ENCODE data around the gene RIMBP2.
"Not testable (repeated sequence)": the region's sequence is repeated elsewhere in the genome, so short reads cannot be mapped to it uniquely, and the experiment has no call there.

Gene RIMBP2

GRCh38 chr12:130650131-130650530, 66.0 kb downstream of the RIMBP2 start:
- no peak for DNase-seq

DNA sequence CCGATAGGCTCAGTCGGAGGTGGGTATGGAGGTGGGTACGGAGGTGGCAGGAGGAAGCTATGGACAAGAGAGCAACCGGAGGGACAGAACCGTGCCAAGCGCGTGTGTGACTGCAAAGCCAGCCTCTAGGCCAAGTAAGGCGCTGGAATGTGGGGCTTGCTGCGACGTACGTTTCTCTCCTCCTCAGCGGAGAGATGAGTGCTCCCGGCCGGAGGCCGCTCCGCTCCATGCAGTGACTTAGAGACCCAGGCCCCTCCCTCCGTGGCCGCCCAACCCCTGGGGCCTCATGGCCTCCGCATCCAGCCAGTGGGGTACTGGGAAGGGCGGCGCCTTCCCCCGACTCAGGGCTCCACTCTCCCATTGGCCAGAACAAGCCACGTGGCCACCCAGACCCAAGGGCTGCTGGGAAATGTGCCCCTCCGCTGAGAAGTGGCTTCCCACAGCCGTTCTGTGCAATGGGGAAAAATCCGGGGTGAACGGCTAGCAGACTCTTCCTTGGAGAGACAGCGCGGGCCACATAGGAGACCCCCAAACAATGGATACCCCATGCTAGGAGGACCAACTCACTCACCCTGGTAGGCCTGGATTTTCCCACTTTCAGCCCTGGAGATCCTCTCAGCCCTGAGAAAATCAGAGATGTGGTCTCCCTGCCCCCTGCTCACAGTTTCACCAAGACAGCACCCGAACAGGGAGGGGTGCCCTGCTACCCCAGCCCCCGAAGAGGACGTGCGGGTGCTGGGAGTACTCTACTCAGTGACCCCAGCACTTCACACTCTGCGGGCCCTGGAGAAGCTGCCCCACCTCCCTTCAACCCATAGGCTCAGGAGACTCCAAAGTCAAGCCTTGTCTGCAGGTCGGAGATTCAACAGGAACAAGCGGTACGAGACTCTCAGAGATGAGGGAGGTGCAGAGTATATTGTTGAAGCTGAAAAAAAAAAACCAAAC, 66.7 kb downstream of the RIMBP2 start:
- no peak for DNase-seq

GRCh38 chr12:130647814-130648213, 68.3 kb downstream of the RIMBP2 start:
- DNase-seq, result no peak

DNA sequence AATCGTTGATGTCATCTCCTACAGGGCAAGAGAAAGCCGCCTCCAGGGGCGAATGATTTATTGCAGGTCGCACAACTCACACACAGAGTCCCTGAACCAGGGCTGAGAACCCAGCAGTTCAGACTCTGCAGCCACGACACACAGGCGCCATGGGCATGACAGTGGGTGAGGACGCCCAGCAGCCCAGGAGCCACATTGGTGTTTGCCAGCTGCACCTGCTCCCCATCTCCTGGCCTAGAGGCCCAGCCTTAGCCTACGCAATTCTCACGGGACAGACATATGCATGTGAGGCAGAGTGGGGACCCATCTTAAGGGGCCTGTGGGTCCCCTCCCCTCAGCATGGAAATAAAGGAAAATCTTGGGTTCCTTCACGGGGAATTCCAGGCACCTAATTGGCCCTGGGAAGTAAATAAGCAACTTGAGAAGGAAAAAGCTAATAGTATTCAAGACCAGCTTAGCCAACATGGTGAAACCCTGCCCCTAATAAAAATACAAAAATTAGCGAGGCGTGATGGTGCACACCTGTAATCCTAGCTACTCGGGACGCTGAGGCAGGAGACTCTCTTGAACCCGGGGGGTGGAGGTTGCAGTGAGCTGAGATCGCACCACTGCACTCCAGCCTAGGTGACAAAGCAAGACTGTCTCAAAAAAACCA, 69.3 kb downstream of the RIMBP2 start:
- DNase-seq, result no peak

- DNase-seq, result not testable (repeated sequence)
Measured at GRCh38 chr12:130646191-130646590, 69.9 kb downstream of the RIMBP2 start.

- no peak for DNase-seq
Measured at GRCh38 chr12:130645751-130646150, 70.3 kb downstream of the RIMBP2 start.

DNA sequence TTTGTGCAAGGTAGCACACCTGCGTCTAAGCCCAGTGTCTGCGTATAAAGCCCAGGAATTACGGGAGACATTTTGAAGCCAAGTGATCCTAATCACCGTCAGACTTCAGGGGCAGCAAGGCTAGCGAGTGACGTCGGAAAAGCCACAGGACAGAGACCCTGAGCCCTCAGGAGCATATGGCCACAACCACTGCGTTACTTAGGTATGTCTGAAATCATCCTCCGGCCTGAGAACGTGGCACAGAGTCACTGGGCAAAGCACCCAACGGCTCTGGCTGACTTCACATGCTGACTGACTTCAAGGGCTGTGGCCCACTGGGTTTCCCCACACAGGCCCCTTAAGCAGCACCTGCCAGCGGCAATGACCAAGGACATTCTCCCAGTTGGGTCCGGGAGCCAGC, 71.5 kb downstream of the RIMBP2 start:
- no peak for DNase-seq

DNA sequence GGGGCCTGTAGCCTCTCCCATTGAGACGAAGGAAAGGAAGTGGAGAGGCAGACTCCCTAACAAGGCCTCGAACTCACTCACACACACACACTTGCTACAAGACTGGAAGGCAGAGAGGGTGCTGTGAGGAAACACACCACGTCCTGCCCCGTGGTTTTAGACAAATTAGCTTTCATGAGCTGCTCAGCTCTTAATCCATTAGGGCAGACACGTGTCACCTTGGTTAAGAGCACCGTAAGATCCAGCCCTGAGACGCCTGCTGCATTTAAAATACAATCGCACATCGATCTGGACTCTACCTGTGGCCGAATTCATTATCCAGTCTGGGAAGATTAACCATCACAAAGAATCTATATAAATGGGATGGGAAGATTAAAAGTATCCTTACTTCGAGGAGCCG, 72.0 kb downstream of the RIMBP2 start:
- DNase-seq, result no peak

DNA sequence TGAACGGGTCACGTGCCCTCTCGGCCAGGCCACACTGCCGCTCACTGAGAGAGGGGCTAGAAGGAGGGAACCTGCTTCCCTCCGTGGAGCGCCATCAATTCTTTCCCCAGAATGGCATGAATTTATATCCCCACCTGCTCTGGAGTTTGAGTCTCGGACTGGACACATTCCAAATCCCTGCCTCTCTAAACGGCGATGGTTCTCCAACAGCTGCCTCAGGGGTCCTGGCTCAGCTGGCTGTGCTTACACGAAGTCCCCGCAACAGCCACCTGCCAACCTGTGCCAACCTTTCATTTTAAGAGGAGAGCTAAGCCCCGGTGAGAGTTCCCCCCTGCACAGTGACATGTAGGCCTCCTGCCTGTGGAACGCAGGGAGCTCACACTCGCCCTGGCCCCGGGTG, 73.2 kb downstream of the RIMBP2 start:
- DNase-seq, result no peak

DNA sequence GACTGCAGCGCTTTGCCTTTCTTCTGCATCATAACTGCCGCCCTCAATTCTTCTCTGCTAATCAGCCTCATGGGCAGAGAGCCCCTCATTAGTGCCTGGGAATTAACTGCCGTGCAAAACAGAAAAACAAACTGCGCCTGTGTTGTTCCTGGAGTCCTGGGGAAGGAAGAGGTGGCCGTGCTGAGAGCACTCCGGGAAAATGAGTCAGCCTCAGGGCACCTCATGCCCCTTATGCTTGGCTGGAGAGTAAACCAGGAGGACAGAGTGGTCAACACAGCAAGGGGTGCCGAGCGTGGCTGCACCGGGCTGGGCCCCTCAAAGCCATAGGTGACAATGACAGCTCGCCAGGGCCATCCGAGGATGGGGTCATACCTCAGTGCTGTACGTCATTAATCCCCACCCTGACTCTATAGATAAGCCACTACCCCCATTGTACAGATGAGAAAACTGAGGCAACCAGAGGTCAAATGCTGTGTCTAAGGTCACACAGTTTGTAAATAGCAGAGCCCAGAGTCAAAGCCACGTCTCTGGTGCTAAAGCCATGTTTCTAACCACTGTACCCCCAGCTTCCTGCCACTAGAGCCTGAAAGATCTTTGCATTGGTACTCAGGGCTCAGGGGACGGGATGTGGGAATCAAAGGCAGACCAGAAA, 74.4 kb downstream of the RIMBP2 start:
- no peak for DNase-seq

GRCh38 chr12:130640901-130641300, 75.2 kb downstream of the RIMBP2 start:
- DNase-seq, result no peak

- no peak for DNase-seq
Measured at GRCh38 chr12:130640496-130640895, 75.6 kb downstream of the RIMBP2 start.

GRCh38 chr12:130639476-130640424, 76.3 kb downstream of the RIMBP2 start:
- no peak for DNase-seq

DNA sequence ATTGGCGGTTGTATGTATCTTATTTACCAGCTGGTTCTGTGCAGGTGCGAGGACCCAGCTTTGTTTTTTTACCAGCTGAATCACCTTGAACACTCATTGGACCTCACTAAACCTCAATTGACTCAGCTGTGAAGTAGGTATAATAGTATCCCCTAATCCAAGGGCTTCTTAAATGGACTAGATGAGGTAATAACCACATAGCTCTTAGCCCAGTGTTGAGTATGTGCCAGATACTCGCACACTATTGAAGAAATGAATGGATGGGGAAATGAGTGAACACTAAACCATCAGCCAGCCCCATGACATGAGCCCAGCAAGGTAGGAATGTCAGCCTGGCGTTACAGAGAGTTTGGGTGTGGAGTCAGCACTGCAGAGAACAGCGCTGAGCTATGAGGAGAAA, 79.7 kb downstream of the RIMBP2 start:
- no peak for DNase-seq

- DNase-seq, result no peak
Measured at GRCh38 chr12:130634866-130635265, 81.2 kb downstream of the RIMBP2 start.

DNA sequence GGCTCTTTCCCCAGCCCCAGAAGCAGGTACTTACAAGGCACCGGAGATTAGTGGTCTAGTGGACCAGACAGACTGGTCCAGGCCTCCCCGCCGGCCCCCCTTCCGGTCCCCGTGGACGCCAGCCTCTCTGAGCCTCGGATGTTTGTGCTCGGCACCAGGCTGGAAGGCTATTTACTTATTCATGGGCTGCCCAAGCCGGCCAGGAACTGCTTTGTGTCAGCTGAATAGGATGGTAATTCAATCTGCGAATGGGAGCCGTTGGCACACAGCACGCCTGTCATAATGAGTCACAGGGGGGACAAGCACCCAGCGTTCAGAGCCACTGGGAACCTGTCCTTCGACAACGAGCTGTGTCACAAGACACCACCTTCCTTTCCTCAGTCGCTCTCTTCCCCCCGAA, 82.3 kb downstream of the RIMBP2 start:
- DNase-seq, result peak; percentile 32

DNA sequence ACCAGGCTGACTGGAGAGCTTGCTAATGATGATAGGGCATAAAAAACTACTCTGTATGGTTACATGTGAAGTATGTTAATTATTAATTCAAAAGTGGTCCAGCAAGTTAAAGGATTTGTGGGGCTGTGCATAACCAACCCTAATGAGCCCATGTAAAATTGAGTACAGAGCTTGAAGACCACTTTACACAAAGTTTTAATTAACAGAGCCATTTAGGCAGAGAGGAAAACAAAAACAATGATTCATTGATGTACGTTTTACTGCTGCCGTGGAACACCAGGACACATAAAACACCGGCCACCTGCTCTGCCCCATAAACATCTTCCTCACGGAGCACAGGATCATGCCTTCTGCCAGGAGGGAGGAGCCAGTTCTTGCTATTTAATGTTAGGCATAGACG, 83.5 kb downstream of the RIMBP2 start:
- DNase-seq, result no peak

GRCh38 chr12:130628304-130628703, 87.8 kb downstream of the RIMBP2 start:
- no peak for DNase-seq

DNA sequence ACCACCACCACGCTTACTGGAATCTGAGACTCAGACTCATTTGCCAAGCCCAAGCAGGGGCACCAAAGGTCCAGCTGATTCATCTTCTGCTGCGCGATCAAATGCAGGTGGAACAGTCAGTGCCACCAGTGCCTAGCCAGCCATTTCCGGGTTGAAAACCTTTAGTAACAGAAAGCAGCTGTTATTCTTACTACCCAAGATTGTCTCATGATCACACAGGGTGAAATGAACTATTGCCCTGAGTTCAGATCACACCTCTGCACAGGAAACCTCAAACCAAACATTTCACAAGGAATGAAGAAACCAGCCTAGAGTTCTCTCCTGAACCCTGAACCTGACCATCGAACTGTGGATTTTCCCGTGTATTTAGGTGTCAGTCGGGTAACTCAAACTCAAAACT, 88.9 kb downstream of the RIMBP2 start:
- no peak for DNase-seq

- DNase-seq, result no peak
Measured at GRCh38 chr12:130626601-130627000, 89.5 kb downstream of the RIMBP2 start.

DNA sequence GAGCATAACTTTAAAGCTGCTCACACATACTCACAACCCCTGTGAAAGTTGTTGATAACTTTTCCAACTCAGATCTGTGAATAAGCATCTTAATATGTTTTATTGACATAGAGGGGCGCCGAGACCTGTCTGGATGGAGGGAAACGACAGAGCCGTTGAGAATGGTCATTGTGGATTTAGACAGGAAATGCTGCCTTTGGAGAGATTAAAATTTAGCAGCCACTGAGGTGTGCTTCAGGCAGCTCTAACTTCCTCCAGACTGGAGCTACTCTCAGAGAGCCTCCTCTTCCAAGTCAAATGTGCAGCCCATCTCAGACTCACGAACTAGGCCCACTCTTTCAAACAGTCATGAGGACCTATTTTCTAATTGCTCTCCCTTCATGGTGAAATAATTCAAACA, 90.9 kb downstream of the RIMBP2 start:
- no peak for DNase-seq

DNA sequence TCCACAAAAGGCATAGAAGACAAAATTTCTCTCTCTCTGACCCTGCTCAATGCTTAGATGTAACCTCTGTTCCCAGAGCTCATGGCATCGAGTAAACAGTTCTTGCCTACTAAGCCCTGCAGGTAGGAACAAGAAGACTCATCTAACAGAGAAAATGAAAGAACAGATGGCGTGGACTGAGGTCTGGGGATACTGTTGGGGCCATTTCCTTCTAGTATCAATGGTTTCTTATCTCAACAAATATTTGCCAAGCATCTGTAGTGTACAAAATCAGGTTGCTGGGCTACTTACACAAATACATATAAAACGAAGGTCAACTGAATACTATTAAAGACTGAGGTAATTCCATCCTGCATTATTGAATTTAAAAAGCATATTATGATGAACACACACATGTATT, 93.3 kb downstream of the RIMBP2 start:
- DNase-seq, result no peak
